A549 treated with GW870086 at 1 μM for 4 hours (cell line): Measurements from ENCODE around the gene MCCC2. TPM values are rescaled to one million over a fixed set of nuclear protein-coding genes. Genes with fewer than 3 reads are reported as not detected.

ENCODE experiments used
- total RNA-seq: library from RNA; stranded (reverse); fragments of 200-300 nt; extraction: Qiagen RNA extraction; gene quantifications from 5 replicates; pipeline ENCODE4 v1.2.3, GENCODE V29; 2022; ENCODE audit warnings: low read depth

The MCCC2 gene
- 36.8 to 45.3 TPM (median 40.9 TPM) in 5 replicates for total RNA-seq

GRCh38 chr5:71586941-71587765 lies at the start of gene MCCC2:
Gene MCCC2 (plus strand): TSS chr5:71587340. CDS start chr5:71587426, 86 bp downstream.

Other genes with a start within 250 kb of the MCCC2 start
- gene BDP1, start 131.7 kb upstream of the MCCC2 start, total RNA-seq = 6.0 to 11.4 TPM (median 9.1 TPM) in 5 replicates
- gene CARTPT, start 131.9 kb downstream of the MCCC2 start, total RNA-seq = not detected in 5 replicates